Myometrial cell (primary cell): Measurements from ENCODE around the gene F2RL3. TPM values are rescaled to one million over a fixed set of nuclear protein-coding genes. Genes with fewer than 3 reads are reported as not detected.

Experiments
- total RNA-seq: library from RNA; depleted of rRNA; stranded (reverse); fragments of >200 nt; gene quantifications from 2 replicates; pipeline ENCODE4 v1.2.3, GENCODE V29; 2015

Gene F2RL3
- under 0.01 TPM in 1 of 2 replicates, not detected in the other for total RNA-seq

DNA sequence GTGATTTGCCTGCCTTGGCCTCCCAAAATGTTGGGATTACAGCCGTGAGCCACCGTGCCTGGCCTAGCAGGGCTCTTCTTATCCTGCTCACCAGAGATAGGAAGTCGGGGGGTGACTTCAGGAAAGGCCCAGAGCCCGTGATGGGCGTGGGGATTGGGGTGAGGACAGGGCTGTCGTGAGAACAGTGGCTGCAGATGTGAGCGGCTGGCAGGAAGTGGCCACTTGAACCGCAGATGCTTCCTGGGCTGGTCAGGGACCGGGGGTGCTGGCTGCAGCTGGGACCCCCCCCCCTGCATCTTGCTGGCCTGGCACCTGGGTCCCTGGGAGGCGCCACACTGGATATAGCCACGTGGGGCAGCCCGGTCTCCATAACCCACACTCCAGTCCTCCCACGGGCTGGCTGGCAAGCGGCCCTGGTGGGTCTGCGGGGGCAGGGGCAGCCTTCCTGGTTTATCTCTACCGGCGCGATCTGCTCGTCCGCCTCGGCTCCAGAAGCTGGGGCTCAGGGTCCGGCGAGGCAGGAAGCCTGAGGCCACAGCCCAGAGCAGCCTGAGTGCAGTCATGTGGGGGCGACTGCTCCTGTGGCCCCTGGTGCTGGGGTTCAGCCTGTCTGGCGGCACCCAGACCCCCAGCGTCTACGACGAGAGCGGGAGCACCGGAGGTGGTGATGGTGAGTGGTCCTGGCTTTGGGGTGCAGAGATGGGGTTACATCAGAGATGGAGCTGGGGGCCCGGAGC, at the start of gene F2RL3:
Gene F2RL3 (plus strand): TSS at position 371 of the 737 bp plus-strand sequence. CDS start 191 bp downstream, at position 562.

Other genes with a start within 250 kb of the F2RL3 start
- 85.8 and 144 TPM in 2 replicates for gene SMIM7, start 228.9 kb upstream of the F2RL3 start, total RNA-seq
- gene TMEM38A, start 227.9 kb upstream of the F2RL3 start, total RNA-seq, result 0.29 and 0.35 TPM in 2 replicates
- not detected in 2 replicates for gene NWD1, start 169.2 kb upstream of the F2RL3 start, total RNA-seq
- gene SIN3B, start 59.6 kb upstream of the F2RL3 start, total RNA-seq, result 15.6 and 19.9 TPM in 2 replicates
- 0.71 and 2.6 TPM in 2 replicates for gene CPAMD8, start 137.8 kb downstream of the F2RL3 start, total RNA-seq
- gene HAUS8, start 186.5 kb downstream of the F2RL3 start, total RNA-seq, result 7.5 and 10.8 TPM in 2 replicates
- 48.7 and 66.0 TPM in 2 replicates for gene MYO9B, start 186.8 kb downstream of the F2RL3 start, total RNA-seq